Suprapubic skin (tissue), 3 donors: Measurements from ENCODE around the gene DNTT.

Source experiments
- EP300 ChIP-seq: sonication (generic); formaldehyde crosslinking; IDR thresholded peaks from one replicate; pipeline ENCODE4 v1.6.1; 2017; ENCODE audit warnings: antibody characterized with exemption
- POLR2A ChIP-seq, 2 donors: fragments of 450-650 bp; IDR thresholded peaks; one replicate each; pipeline ENCODE4 v1.6.1; 2017; ENCODE audit warnings: antibody characterized with exemption in 2 of 2, mild to moderate bottlenecking in 2 of 2, moderate library complexity in 2 of 2
- TF ChIP-seq, protein P1 (sequence below), 2 donors: fragments of 200-600 bp in 1 of 2; fragments of 450-650 bp in 1 of 2; sonication (generic) in 1 of 2; IDR thresholded peaks; one replicate each; pipeline ENCODE4 v1.5.1; 2016 to 2019; ENCODE audit warnings: antibody characterized with exemption in 2 of 2, mild to moderate bottlenecking in 1 of 2, moderate library complexity in 1 of 2

DNA sequence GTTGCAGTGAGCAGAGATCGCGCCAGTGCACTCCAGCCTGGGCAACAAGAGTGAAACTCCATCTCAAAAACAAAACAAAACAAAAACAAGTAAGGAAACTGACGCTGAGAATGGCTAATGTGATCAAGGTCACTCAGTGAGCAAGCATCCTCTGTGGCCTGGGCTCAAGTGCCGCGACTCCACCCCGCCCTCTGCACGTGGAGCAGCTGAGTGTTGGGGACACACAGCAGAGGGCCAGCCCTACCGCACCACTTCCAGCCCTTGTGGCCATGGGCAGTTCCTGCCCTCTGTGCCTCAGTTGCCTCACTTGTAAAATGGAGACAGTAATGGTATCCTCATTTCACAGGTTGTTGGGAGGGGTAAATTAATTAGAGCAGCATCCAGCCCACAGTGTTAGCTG, 75.5 kb downstream of the DNTT start:
- TF ChIP-seq, protein P1, sequence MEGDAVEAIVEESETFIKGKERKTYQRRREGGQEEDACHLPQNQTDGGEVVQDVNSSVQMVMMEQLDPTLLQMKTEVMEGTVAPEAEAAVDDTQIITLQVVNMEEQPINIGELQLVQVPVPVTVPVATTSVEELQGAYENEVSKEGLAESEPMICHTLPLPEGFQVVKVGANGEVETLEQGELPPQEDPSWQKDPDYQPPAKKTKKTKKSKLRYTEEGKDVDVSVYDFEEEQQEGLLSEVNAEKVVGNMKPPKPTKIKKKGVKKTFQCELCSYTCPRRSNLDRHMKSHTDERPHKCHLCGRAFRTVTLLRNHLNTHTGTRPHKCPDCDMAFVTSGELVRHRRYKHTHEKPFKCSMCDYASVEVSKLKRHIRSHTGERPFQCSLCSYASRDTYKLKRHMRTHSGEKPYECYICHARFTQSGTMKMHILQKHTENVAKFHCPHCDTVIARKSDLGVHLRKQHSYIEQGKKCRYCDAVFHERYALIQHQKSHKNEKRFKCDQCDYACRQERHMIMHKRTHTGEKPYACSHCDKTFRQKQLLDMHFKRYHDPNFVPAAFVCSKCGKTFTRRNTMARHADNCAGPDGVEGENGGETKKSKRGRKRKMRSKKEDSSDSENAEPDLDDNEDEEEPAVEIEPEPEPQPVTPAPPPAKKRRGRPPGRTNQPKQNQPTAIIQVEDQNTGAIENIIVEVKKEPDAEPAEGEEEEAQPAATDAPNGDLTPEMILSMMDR (IDR thresholded peaks at IDR 0.05) = no peak
- TF ChIP-seq POLR2A (IDR thresholded peaks at IDR 0.05) (no peak), EP300 (no peak)
